CD4-positive, alpha-beta T cell treated with Interleukin-15 for 1 hour (primary cell): ENCODE results near the gene ARSG.
"Not testable (repeated sequence)": the region's sequence is repeated elsewhere in the genome, so short reads cannot be mapped to it uniquely, and the experiment has no call there.

ENCODE experiments used
- DNase-seq: peaks from one replicate; pipeline ENCODE4 v3.0.0-alpha.2; 2020

Gene ARSG

DNA sequence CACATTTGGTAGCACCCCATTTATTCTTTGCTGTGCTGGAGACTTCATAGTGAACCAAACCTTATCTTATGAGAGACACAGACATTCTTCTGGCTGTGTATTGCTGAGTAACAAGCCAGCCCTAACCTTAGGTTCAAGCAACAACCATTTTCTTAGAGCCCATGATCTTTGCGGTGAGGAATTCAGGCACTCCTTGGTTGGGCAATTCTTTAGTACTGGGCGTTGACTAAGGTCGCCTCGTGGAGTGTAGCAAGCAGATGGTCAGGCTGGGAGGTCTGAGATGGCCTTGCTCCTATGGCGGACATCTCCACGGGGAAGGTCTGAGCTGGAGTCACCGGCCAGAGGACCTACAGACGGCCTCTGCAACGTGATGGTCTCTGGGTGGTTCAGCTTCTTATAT lies 43.1 kb downstream of the ARSG start:
- DNase-seq, result no peak

DNA sequence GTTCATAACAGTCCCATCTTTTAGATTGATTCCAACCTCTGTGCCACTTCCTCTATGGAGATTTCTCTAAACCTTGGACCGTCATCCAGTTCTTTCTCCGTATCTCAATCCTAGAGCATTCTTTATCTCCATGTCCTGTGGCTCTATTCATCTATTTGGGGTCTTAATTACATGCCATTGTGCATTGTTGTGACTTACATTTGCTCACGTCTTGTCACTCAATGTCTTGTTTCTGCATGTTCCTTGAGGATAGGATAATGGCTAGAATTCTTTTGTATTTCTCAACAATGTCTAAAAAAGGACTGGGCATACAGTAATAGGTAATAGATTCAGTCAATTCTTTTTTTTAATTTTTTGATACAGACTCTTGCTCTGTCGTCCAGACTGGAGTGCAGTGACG lies 50.2 kb downstream of the ARSG start:
- no peak for DNase-seq

DNA sequence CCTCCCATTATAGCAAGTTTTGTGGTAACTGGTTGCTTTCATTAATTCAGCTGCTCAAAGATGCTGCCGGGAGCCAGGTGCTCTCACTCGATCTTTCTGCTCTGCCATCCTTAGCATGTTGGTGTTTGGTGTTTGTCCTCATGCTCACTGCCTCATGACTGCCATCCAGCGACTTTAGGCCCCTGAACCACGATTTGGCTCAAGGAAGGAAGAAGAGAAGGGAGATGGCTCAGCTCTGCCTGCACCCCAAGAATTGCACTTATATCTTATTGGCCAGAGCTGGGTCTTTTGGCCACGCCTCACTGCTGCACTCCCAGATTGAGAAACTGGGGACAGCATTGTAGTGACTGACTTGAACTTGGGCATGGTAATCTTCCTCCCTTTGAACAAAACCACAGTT lies 52.7 kb downstream of the ARSG start:
- peak; percentile 35 for DNase-seq

DNA sequence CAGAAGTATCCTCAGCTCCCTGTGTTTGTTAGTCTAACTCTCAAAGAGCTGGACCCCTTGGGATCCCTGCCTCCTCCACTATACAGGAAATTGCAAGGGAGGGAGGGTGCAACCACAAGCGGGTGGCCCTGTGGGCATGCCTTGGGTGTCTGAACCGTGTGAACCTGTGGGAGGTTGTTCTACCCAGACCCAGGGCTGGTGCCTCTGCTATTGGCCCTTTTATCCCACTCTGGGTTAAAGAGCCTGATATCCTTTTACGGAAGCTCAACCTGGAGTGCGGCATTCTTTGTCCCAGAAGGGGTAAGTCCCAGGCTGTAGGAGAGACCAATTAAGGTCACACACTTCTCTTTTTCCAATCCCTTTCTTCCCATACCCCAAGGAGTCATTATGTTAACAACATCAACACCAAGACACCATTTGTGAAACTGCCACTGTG lies 53.4 kb downstream of the ARSG start:
- peak; percentile 31 for DNase-seq

DNA sequence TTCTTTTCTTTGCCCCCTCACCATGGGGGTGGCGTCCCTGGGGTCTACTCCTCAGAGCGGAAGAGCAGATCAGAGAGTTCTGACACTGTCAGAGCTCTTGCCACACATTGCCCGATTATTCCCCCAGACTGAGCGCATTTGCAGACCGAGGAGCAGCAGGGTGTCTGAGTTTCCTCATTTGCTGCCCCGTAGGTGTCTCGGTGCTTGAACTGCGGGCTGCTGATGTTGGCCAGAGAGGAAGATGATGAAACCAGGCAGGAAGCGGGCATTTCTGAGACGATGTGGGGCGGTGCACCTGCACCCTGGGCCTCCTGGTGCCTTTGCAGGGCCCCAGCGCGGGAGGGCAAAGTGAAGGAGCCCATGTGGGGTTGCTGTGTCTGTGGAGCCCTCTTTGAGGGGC lies 55.2 kb downstream of the ARSG start:
- DNase-seq, result peak; percentile 82

DNA sequence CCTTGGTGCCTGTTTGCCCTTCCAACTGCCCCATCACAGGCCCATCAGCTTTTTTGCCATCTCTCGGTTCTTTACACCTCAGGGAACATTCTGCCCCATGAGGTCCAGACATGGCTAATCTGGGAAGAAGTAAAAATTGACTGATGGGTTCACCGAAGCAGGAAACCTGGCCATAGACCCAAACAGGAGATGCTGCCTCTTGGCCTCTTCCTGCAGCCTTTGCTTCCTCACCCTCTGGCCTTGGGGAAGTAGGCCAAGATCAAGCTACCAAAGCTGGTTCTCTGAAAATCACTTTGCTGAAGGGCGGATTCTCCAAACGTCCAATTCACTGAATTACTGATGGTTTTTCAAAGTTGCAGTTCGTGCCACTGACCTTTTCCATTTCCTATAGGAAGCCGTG lies 56.1 kb downstream of the ARSG start:
- DNase-seq, result no peak

DNA sequence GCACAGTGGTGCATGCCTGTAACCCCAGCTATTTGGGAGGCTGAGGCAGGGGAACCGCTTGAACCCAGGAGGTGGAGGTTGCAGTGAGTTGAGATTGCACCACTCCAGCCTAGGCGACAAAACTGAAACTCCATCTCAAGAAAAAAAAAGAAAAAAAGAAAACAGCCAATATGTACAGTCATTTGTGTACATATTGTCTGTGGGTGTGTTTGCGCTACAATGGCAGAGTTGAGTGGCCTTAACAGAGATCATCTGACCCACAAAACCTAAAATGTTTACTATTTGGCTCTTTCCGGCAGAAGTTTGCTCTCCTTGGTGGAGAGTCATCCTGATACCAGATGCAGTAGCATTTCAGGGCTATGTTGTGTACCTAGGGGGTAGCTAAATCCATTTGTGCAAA lies 57.9 kb downstream of the ARSG start:
- no peak for DNase-seq

DNA sequence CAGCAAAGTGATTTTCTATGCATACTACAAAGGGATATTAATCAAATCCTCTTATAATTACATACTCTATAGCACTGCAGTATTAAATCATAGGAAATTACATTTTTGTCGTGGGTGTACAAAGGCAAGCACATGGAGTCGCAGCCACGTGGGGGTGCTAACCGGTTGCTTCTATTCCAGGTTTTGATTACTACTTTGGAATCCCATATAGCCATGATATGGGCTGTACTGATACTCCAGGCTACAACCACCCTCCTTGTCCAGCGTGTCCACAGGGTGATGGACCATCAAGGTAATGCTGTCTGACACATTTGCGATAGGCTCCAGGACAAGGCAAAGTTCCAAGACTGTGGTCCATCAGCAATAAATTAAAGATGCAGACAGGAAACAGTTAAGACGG lies 60.1 kb downstream of the ARSG start:
- no peak for DNase-seq

DNA sequence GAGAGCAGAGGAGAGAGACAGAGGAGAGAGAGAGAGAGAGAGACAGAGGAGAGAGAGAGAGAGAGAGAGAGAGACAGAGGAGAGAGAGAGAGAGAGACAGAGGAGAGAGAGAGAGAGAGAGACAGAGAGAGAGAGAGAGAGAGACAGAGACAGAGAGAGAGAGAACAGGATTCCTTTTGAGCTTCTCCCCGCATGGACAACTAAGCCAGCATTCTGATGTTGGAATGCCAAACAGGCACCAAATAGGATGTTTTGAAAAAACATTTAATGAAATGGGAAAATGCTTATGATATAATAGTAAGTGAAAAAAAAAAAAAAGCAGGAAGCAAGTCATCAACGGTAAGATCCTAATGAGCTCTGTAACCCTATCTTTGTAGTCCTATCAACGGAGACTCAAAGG lies 60.7 kb downstream of the ARSG start:
- no peak for DNase-seq

DNA sequence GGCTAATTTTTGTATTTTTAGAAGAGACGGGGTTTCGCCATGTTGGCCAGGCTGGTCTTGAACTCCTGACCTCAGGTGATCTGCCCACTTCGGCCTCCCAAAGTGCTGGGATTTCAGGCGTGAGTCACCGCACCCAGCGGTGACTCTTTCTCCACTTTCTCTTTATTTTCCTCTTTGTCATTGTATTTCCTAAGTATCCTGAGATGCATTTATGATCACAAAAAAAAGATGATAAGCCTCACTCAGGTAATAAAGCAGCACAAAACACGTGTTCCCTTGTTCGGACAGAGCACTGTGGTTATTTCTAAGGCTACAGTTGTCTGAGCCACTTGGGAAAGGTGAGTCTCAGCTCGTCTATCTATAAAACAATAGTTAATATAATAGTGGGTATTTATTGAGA lies 61.4 kb downstream of the ARSG start:
- DNase-seq, result not testable (repeated sequence)

DNA sequence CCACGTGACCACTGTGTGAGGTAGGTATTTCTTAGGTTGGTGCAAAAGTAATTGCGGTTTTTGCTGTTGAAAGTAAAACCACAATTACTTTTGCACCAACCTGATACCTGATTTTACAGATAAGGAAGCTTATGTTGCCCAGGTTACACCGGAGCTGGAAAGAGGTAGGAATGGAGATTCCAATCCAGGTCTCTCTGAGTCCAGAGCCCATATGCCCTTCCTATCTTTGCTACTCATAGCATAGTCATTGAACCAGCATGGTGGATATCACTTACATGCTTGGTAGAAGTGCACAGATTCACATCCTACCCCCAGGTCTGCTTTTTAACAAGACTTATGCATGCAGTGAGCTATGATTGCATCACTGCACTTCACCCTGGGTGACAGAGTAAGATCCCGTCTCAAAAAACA lies 61.8 kb downstream of the ARSG start:
- DNase-seq, result no peak

DNA sequence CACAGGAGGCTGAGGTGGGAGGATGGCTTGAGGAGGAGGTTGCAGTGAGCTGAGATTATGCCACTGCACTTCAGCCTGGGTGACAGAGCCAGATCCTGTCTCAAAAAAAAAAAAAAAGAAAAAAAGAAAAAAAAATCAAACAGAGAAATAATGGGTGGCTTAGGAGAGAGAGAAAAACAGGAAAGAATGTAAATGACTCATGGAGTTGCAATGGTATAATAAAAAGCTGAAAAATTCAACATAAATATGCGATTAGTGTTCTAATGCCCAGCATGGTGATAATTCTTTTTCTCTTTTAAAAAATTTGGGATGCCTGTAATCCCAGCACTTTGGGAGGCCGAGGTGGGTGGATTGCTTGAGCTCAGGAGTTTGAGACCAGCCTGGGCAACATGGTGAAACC lies 63.0 kb downstream of the ARSG start:
- DNase-seq, result not testable (repeated sequence)

DNA sequence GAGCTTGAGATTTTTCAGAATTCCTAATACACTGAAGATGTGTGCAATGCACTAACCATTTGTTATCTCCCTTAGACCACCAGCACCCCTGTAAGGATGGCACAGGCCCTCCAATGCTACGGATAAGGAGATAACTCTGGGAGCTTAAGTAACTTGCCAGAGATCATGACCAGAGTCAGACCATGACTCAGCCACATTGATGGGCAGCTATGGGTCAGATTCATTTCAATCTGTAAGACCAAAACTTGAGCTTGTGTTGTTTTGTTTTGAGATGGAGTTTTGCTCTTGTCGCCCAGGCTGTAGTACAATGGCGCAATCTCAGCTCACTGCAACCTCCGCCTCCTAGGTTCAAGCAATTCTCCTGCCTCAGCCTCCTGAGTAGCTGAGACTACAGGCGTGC lies 63.8 kb downstream of the ARSG start:
- DNase-seq, result not testable (repeated sequence)

DNA sequence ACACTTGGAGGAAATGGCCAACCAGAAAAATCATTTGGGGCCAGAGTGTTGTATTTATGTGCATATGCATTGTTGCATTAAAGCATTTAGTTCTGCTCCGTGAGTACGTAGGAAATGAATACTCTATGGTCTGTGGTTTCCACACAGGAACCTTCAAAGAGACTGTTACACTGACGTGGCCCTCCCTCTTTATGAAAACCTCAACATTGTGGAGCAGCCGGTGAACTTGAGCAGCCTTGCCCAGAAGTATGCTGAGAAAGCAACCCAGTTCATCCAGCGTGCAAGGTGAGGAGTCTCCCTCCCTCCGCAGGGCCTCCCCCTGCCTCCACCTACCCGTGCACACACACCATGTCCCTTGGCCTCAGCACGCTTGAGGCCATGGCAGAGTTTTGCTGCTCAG lies 65.2 kb downstream of the ARSG start:
- DNase-seq, result peak; percentile 67

DNA sequence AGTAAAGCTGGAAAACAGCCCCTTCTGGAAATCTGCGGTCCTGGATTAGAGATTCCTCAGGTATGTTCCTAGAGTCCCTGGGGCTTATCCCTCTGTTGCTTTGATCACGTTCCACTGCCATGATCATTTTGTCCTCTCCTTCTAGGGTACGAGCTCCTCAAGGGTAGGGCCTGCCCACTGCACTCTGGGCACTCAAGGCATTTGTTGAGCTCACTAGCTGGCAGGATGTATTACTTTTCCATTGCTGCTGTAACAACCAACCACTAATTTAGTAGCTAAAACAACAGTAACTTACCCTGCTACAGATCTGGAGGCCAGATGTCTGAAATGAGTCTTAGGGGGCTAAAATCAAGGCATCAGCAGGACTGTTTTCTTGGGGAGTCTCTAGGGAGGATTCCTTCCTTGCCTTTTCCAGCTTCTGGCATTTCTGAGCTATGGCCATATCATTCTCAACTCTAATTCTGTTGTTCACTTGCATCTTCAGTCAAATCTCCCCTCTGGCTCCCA lies 65.7 kb downstream of the ARSG start:
- no peak for DNase-seq

DNA sequence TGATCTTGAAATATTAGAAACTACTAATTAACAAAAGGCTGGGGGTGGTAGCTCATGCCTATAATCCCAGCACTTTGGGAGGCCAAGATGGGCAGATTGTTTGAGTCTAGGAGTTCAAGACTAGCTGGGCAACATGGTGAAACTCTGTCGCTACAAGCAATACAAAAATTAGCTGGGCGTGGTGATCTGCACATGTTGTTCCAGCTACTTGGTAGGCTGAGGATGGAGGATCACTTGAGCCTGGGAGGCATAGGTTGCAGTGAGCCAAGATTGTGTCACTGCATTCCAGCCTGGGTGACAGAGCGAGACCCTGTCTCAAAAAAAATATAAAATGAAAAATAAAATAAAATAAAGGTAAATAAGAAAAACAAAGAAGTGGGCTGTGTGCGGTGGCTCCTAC lies 66.6 kb downstream of the ARSG start:
- no peak for DNase-seq

DNA sequence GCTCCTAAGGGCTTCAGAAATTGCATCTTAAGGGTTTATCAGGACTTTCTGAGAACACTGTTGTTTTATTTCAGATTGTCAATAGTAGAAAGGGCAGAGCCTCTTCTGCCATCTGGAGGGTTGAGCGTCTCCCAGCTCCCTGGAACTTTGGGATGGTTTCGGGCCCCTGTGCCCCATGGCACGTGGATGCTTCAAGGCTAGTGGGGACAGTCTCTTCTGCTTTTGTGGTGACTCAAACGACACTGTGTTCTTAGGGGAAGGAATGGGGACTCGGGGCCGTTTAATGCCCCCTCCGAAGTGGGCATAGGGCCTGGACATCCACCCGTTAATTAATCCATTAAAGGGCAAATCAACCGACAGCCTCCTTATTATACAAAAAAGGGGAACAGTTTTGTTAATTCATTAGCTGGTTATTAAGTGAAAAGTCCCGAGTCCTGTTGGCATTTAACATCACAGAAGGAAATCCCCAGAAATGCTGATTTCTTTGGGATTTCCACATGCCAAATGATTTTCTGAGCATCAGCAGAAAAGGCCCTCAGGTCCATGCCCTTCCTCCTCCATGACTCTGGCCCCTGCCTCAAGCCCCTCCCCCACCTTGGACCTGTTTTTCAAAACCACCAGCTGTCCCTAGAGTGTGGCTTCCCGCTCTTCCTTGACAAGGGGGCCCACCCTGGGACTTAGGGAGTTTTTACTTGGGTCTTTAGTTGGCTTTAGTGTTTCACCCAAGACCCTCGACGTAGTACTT lies 68.7 kb downstream of the ARSG start:
- DNase-seq, result no peak

DNA sequence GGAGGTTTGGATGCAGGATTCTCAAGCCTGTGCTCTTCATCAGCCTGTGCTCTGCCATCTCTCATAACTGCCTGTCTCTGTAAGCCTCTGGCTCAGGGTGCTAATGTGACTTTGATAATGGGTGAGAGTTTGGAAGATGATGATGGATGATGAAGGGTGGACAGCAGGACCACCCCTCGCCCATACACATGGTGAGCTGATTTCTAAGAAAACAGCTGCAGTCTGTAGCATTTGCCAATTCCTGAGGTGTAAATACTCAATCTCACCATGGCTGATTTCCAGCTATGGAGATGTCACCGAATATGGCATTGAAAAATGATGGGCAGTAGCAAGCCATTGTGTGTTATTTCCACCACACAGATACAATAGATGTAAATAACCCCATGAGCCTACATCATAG lies 74.2 kb downstream of the ARSG start:
- no peak for DNase-seq

DNA sequence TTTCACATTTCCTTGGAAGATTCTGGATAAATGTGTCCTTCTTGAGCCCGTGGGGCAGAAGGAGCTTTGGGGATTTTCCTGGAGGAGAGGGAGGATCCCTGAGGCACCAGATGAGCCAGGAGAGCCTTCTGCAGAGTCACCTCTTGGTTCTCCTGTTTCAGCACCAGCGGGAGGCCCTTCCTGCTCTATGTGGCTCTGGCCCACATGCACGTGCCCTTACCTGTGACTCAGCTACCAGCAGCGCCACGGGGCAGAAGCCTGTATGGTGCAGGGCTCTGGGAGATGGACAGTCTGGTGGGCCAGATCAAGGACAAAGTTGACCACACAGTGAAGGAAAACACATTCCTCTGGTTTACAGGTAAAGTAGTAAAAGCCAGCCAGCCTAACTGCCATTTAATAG lies 77.1 kb downstream of the ARSG start:
- DNase-seq, result no peak

DNA sequence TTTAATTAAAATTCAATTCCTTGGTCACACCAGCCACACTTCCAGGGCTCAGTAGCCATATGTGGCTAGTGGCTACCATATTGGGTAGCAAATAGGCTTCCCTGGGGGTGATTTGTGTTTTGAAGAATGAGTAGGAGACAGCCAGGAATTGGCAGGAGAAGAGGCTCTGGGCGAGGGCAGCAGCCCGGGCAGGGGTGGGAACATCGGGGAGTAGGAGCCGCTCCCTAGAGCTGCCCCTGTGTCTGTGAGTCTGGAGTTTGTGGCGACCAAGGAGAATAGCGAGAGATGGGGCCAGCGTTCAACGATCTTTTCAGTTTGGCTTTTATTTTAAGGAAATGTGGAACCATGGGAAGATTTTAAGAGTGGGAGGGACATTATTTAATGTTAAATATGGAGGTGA lies 84.3 kb downstream of the ARSG start:
- no peak for DNase-seq

DNA sequence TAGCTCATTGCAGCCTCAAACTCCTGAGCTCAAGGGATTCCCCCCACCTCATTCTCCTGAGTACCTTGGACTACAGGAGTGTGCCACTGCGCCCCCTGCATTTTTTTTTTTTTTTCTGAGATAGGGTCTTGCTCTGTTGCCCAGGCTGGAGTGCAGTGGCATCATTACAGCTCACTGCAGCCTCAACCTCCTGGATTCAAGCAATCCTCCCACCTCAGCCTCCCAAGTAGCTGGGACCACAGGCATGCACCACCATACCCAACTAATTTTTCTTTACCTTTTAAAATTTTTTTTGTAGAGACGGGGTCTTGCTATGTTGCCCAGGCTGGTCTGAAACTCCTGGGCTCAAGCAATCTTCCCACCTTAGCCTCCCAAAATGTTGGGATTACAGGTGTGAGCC lies 84.9 kb downstream of the ARSG start:
- DNase-seq, result not testable (repeated sequence)

DNA sequence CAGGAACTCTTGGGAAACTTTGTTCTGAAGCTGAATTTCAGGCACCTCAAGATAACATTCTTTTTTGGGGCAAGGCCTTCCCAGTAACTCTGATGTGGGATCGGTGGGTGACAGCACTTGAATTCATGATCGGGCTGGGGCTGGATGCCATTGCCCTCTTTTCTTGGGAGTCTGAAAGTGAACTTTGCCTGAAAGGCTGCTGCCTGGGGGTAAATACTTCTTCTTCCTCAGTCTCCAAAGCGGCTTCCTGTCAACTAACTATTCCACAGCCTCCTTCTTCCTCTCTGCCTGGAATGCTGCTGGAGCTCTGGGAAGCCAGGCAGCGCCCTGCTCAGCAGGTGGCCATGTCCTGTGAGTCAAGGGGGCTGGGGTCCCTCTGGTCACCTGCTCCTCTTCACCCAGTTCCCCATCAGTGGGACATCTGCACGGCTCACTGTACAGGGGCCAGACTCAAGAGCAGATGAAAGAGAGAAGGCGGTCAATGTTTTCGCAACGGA lies 86.5 kb downstream of the ARSG start:
- no peak for DNase-seq

DNA sequence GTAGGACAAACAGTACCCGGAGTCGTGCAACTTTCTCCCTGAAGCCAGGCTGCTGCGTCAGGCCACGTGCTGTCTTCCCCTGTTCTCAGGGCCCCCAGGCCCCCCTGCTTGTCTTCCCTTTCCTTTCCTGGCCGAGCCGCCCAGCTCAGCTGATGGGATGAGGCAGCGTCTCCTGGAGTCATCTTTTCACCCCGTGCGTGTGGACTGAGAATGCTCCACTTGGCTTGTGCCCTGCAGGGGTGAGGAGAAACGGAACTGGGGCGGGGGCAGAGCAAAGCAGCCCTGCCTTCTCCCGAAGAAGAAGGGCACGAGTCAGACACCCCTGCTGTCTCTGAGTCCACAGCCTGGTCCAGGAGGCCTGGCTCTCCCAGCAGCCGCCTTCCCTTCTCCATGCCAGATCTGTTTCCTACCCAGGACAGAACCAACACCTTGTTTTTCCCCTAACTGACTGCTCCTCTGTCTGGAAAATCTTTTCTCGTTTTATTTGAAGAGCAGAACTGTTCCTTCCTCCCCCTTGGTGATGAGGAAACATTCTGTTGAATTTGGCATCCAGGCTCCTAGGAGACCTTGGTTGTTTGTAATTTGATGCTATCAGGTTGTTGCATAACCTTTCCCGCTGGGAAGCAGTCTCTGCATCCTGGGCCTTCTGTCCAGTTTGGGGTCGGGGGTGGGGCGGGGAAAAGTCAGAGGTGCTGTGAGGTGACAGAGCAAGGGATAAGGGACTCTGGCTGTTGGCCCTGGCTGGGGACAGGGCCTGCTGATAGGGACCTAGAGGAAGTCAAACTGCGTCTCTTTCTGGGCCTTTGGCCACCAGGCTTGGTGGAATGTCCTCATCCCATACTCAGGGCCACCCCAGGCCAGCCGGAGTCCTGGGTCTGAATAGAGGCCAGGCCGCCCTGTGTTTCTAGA lies 87.2 kb downstream of the ARSG start:
- DNase-seq, result peak; percentile 62

DNA sequence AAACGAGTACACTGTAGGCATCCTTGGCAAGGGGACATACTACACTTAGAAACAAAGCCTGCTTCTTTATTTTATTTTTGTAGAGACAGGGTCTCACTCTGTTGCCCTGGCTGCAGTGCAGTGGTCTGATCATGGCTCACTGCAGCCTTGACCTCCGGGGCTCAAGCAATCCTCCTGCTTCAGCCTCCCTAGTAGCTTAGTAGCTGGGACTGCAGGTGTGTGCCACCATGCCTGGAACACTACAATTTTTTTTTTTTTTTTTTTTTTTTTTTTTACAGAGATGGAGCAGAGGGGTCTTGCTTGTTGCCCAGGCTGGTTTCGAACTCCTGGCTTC lies 87.8 kb downstream of the ARSG start:
- no peak for DNase-seq
